Liver (tissue), 3 donors: ENCODE results near the gene FBXO28.

ENCODE experiments used
- CTCF ChIP-seq: fragments of 150-350 bp; IDR thresholded peaks from 2 replicates; pipeline ENCODE4 v1.5.1; 2017; ENCODE audit warnings: improper control_type of control experiment, low read depth, low read length; ENCODE audit not compliant: missing input control
- GABPA ChIP-seq, 2 donors: IDR thresholded peaks in 1 of 2; conservative IDR thresholded peaks in 1 of 2; 2 replicates each; pipeline ENCODE4 v1.6.1; 2016; ENCODE audit warnings: antibody characterized with exemption in 2 of 2, mild to moderate bottlenecking in 1 of 2, moderate library complexity in 1 of 2
- HNF4A ChIP-seq, 2 donors: conservative IDR thresholded peaks; 2 replicates each; pipeline ENCODE4 v1.6.1; 2016; ENCODE audit warnings: antibody characterized with exemption in 2 of 2, mild to moderate bottlenecking in 2 of 2
- MAX ChIP-seq: IDR thresholded peaks from 2 replicates; pipeline ENCODE4 v1.6.1; 2016; ENCODE audit warnings: antibody characterized with exemption
- RAD21 ChIP-seq, 2 donors: IDR thresholded peaks; 2 replicates each; pipeline ENCODE4 v1.6.1; 2016; ENCODE audit warnings: antibody characterized with exemption in 2 of 2, mild to moderate bottlenecking in 2 of 2
- SP1 ChIP-seq: IDR thresholded peaks from 2 replicates; pipeline ENCODE4 v1.6.1; 2018; ENCODE audit warnings: antibody characterized with exemption, mild to moderate bottlenecking
- donor health status: healthy.
- donor health status: healthy.

GRCh38 chr1:224203243-224204016 lies 89.5 kb downstream of the FBXO28 start:
- TF ChIP-seq CTCF (no peak), HNF4A (conservative IDR thresholded peaks at IDR 0.05) (no peak), RAD21 (IDR thresholded peaks at IDR 0.05) (no peak), MAX (no peak), SP1 (no peak), GABPA (IDR thresholded peaks at IDR 0.05 in 1 of 2, conservative IDR thresholded peaks at IDR 0.05 in 1 of 2) (no peak)
